ENCODE measurements around the gene VAMP4. TPM values are rescaled to one million over a fixed set of nuclear protein-coding genes. Genes with fewer than 3 reads are reported as not detected.

Gene VAMP4, protein sequence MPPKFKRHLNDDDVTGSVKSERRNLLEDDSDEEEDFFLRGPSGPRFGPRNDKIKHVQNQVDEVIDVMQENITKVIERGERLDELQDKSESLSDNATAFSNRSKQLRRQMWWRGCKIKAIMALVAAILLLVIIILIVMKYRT
- total RNA-seq (2021; ENCODE audit: unreplicated experiment) = 6.3 TPM
- polyA plus RNA-seq (2012) = 1.4 and 2.4 TPM in 2 replicates
- Bru-seq, nascent RNA = percentile 54 among the genes with signal in this experiment
- percentile 53 among the genes with signal in this experiment for BruChase-seq, experiment 1, labeled RNA remaining after a 6-hour chase
- percentile 51 among the genes with signal in this experiment for BruChase-seq, experiment 2, labeled RNA remaining after a 2-hour chase
- long read RNA-seq, full-length matches to known transcripts = 10 of 17 reads
- long read RNA-seq, partial matches to known transcripts = 0 of 17 reads
- long read RNA-seq, other reads (novel, unspliced or antisense) = 7 of 17 reads

DNA sequence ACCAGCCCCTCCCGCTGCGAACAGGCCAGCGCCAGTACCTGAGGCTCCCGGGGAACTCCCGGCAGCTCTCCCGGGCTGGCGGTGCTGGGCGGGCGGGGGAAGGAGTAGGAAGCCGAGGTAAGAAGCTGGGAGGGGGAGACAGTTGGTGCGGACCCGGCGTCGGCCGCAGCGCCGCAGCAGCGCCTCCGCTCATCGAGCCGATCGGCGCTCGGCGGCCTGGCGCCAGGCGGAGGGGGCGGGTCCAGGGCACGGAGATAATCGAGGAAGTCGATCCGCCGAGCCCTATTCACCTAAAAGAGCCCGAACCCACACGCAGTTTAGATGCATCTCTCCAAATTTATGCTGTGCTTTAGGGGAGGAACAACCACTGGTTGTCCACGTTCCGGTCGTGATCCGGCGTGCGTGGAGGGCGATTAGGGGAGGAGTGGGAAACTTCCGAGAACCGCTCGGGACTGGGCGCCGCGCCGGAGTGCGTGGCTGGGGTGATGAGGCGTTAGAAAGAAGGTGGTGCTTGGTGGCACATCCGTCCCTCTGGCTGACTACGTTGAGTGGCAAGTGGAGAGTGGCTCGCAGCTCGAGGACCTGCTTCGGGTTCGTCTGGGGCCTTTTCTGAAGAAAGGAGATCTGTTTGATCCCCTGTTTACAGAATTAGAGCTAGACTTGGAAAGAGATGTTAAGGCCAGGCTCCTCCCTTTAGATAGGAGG lies at the start of gene VAMP4:
Gene VAMP4 (minus strand): TSS at position 194 of the 705 bp plus-strand sequence. CDS start 3,651 bp downstream, outside the sequence.
- Histone ChIP-seq H3K36me3 (ENCODE audit: control insufficient read depth in 1 of 2, insufficient read depth in 2 of 2, low read length in 2 of 2) (no peaks in the 10 kb centered on the region), H3K9ac (ENCODE audit: low read length) (peak within 1 kb of the TSS; percentile 74), H3K79me2 (ENCODE audit: insufficient read depth, low read length) (no peaks in the 10 kb centered on the region), H3K27me3 (ENCODE audit: insufficient read depth, low read length) (no peaks in the 10 kb centered on the region), H3K27ac (ENCODE audit: low read depth, low read length) (peak within 1 kb of the TSS; percentile 82), H3K9me2 (ENCODE audit: insufficient read depth) (no peaks in the 10 kb centered on the region), H3K4me3 (replicated peaks in 1 of 2; ENCODE audit: low read depth in 1 of 2, low read length in 2 of 2) (peak within 1 kb of the TSS; percentile 87 to 91), H3K4me1 (ENCODE audit: control insufficient read depth in 1 of 2, insufficient read depth in 2 of 2, low read length in 2 of 2) (peaks cover 4 to 27% of the 10 kb centered on the region in 2 experiments; a peak in 3 of 4 replicates), H3K4me2 (ENCODE audit: low read length) (peak within 1 kb of the TSS; percentile 92), H3K9me3 (ENCODE audit: control insufficient read depth in 1 of 2, insufficient read depth in 1 of 2, low read depth in 1 of 2, low read length in 2 of 2) (no peaks in the 10 kb centered on the region), H2AFZ (ENCODE audit: low read depth, low read length, poor library complexity, severe bottlenecking) (peak within 1 kb of the TSS; percentile 79), H4K20me1 (ENCODE audit: insufficient read depth) (no peaks in the 10 kb centered on the region)
- POLR2A ChIA-PET = interaction anchor here (0.6 to 0.7 kb wide), 2 partner anchors 9 to 40 kb away, joined by 3 read pairs; partner anchors contain the start of gene METTL13
- intact Hi-C loops (cut with micrococcal nuclease) = loop anchor here (1.0 to 5.0 kb wide), 2 partner anchors 40 to 97 kb away; partner anchors contain the start of gene METTL13
- no TSS peak for BruUV-seq (replicated peaks)
- ATAC-seq = peak; percentile 93
- RAD21 ChIA-PET (ENCODE audit: low non-redundant PET in 1 of 2, low total read pairs in 2 of 2, uncharacterized antibody in 2 of 2, unreplicated experiment in 2 of 2) = interaction anchor here in 1 of 2 experiments (1.4 kb wide), 1 partner anchor 98 kb away, joined by 4 read pairs; no protein-coding TSS in a partner anchor
- peak; percentile 60 for DNase-seq (ENCODE audit: low read depth, low spot score)
- CTCF ChIA-PET = no interaction called here
- TF ChIP-seq, protein P1, sequence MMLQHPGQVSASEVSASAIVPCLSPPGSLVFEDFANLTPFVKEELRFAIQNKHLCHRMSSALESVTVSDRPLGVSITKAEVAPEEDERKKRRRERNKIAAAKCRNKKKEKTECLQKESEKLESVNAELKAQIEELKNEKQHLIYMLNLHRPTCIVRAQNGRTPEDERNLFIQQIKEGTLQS (IDR thresholded peaks at IDR 0.05) = no peak
- TF ChIP-seq CBX3 (IDR thresholded peaks at IDR 0.05; ENCODE audit: low read depth) (0 out of 2 replicates have a peak, but pooled peaks have one; percentile 69), CEBPB (IDR thresholded peaks at IDR 0.05; ENCODE audit: low read depth) (no peak), SIN3A (IDR thresholded peaks at IDR 0.05; ENCODE audit: low read depth) (peak; percentile 65), SP1 (IDR thresholded peaks at IDR 0.05; ENCODE audit: low read depth) (peak; percentile 89), RAD21 (IDR thresholded peaks at IDR 0.05; ENCODE audit: low read depth) (no peak), FOSL1 (IDR thresholded peaks at IDR 0.05; ENCODE audit: low read depth) (no peak), SRF (IDR thresholded peaks at IDR 0.05; ENCODE audit: low read depth) (peak; percentile 98), EGR1 (IDR thresholded peaks at IDR 0.05; ENCODE audit: low read depth) (peak; percentile 61; the same call in 1 of the 2 replicates), EZH2phosphoT487 (IDR thresholded peaks at IDR 0.05; ENCODE audit: borderline replicate concordance) (no peak), POLR2AphosphoS5 (IDR thresholded peaks at IDR 0.05; ENCODE audit: low read depth, low read length) (peak; percentile 97), JUND (IDR thresholded peaks at IDR 0.05) (peak; percentile 4; the same call in 1 of the 2 replicates)
- TF ChIP-seq, protein P2, sequence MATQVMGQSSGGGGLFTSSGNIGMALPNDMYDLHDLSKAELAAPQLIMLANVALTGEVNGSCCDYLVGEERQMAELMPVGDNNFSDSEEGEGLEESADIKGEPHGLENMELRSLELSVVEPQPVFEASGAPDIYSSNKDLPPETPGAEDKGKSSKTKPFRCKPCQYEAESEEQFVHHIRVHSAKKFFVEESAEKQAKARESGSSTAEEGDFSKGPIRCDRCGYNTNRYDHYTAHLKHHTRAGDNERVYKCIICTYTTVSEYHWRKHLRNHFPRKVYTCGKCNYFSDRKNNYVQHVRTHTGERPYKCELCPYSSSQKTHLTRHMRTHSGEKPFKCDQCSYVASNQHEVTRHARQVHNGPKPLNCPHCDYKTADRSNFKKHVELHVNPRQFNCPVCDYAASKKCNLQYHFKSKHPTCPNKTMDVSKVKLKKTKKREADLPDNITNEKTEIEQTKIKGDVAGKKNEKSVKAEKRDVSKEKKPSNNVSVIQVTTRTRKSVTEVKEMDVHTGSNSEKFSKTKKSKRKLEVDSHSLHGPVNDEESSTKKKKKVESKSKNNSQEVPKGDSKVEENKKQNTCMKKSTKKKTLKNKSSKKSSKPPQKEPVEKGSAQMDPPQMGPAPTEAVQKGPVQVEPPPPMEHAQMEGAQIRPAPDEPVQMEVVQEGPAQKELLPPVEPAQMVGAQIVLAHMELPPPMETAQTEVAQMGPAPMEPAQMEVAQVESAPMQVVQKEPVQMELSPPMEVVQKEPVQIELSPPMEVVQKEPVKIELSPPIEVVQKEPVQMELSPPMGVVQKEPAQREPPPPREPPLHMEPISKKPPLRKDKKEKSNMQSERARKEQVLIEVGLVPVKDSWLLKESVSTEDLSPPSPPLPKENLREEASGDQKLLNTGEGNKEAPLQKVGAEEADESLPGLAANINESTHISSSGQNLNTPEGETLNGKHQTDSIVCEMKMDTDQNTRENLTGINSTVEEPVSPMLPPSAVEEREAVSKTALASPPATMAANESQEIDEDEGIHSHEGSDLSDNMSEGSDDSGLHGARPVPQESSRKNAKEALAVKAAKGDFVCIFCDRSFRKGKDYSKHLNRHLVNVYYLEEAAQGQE (IDR thresholded peaks at IDR 0.05; ENCODE audit: low read depth) = no peak
- TF ChIP-seq, protein P3, sequence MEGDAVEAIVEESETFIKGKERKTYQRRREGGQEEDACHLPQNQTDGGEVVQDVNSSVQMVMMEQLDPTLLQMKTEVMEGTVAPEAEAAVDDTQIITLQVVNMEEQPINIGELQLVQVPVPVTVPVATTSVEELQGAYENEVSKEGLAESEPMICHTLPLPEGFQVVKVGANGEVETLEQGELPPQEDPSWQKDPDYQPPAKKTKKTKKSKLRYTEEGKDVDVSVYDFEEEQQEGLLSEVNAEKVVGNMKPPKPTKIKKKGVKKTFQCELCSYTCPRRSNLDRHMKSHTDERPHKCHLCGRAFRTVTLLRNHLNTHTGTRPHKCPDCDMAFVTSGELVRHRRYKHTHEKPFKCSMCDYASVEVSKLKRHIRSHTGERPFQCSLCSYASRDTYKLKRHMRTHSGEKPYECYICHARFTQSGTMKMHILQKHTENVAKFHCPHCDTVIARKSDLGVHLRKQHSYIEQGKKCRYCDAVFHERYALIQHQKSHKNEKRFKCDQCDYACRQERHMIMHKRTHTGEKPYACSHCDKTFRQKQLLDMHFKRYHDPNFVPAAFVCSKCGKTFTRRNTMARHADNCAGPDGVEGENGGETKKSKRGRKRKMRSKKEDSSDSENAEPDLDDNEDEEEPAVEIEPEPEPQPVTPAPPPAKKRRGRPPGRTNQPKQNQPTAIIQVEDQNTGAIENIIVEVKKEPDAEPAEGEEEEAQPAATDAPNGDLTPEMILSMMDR (IDR thresholded peaks at IDR 0.05 in 2 of 3, conservative IDR thresholded peaks at IDR 0.05 in 1 of 3; ENCODE audit: borderline replicate concordance in 1 of 3, insufficient read depth in 1 of 3, low read depth in 2 of 3, low read length in 2 of 3) = no peak
- TF ChIP-seq, protein P4, sequence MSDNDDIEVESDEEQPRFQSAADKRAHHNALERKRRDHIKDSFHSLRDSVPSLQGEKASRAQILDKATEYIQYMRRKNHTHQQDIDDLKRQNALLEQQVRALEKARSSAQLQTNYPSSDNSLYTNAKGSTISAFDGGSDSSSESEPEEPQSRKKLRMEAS (IDR thresholded peaks at IDR 0.05) = peak; percentile 64; the same call in 1 of the 2 replicates
- TF ChIP-seq, protein P5, sequence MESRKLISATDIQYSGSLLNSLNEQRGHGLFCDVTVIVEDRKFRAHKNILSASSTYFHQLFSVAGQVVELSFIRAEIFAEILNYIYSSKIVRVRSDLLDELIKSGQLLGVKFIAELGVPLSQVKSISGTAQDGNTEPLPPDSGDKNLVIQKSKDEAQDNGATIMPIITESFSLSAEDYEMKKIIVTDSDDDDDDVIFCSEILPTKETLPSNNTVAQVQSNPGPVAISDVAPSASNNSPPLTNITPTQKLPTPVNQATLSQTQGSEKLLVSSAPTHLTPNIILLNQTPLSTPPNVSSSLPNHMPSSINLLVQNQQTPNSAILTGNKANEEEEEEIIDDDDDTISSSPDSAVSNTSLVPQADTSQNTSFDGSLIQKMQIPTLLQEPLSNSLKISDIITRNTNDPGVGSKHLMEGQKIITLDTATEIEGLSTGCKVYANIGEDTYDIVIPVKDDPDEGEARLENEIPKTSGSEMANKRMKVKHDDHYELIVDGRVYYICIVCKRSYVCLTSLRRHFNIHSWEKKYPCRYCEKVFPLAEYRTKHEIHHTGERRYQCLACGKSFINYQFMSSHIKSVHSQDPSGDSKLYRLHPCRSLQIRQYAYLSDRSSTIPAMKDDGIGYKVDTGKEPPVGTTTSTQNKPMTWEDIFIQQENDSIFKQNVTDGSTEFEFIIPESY (IDR thresholded peaks at IDR 0.05; ENCODE audit: extremely low read depth, insufficient replicate concordance, low read length) = no peak

Data from HCT116 (cell line).